ENCODE measurements around the gene SNX32.

Gene SNX32

DNA sequence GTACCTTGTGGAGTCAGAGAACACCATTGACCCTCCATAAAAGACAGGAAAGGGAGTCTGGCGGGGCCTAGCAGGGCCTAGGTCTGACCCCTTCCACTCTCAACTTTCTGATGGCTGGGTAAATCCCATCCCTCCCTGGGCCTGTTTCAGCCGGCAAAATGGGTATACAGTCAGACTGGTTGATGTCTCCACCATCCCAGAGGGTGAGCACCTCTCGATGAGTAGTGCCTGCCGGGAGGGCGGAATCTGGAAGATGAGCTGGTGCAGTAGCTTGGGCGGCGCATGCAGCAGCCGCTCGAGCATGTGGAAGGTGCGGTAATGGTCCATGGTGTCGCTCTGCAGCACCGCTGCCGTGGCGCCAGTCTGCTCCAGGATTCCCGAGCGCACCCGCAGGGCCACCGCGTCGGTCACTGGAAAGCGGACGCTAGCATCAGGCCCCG is 54.0 kb downstream of the SNX32 start:
- DNase-seq, result no peak

- DNase-seq, result peak; percentile 94
Observed at GRCh38 chr11:65888163-65888814, 54.5 kb downstream of the SNX32 start, which contains the start of gene FIBP. FIBP (minus strand) TSS chr11:65888471; CDS start chr11:65888418, 53 bp downstream.

- peak; percentile 99 for DNase-seq
Observed at GRCh38 chr11:65890324-65891218, 56.8 kb downstream of the SNX32 start, which contains the start of gene CCDC85B. CCDC85B (plus strand) TSS chr11:65890673; CDS start chr11:65890784, 111 bp downstream.

- DNase-seq, result peak; percentile 50
Observed at GRCh38 chr11:65891219-65892136, 57.7 kb downstream of the SNX32 start.

- peak; percentile 49 for DNase-seq
Observed at GRCh38 chr11:65892137-65892540, 58.4 kb downstream of the SNX32 start.

DNA sequence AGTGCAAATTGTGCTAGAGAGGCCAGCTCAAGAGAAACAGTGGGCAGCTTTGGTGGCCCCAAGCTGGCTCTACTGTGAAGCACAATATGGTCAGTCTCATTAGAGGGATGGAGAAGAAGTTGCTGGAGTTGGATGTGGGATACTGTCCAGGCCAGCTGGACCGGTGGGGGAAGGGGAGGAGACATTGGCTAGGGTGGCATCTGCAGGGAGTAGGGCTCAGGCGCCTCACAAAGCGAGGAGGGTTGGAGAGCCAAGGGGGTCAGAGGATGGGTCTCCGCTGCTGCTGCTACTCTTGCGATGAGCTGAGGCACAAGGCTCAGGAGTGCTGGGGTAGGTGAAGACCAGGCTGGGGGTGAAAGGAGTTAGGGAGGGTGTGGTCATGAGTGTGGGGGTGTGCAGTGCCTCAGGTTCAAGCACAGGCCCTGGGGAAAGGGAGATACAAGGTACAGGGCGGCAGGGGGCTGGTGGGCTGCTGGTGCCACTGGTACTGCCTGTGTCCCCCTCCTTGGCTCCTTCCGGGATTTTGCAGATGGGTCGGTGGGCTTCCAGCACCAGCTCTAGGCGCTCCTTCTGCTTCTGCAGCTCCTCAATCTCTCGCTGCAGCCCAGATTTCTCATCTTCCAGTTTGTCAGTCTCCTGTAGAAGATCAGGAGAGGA is 59.0 kb downstream of the SNX32 start:
- DNase-seq, result no peak

GRCh38 chr11:65894034-65894591 is 60.4 kb downstream of the SNX32 start:
- DNase-seq, result peak; percentile 46

- no peak for DNase-seq
Observed at GRCh38 chr11:65895482-65895981, 61.8 kb downstream of the SNX32 start.

DNA sequence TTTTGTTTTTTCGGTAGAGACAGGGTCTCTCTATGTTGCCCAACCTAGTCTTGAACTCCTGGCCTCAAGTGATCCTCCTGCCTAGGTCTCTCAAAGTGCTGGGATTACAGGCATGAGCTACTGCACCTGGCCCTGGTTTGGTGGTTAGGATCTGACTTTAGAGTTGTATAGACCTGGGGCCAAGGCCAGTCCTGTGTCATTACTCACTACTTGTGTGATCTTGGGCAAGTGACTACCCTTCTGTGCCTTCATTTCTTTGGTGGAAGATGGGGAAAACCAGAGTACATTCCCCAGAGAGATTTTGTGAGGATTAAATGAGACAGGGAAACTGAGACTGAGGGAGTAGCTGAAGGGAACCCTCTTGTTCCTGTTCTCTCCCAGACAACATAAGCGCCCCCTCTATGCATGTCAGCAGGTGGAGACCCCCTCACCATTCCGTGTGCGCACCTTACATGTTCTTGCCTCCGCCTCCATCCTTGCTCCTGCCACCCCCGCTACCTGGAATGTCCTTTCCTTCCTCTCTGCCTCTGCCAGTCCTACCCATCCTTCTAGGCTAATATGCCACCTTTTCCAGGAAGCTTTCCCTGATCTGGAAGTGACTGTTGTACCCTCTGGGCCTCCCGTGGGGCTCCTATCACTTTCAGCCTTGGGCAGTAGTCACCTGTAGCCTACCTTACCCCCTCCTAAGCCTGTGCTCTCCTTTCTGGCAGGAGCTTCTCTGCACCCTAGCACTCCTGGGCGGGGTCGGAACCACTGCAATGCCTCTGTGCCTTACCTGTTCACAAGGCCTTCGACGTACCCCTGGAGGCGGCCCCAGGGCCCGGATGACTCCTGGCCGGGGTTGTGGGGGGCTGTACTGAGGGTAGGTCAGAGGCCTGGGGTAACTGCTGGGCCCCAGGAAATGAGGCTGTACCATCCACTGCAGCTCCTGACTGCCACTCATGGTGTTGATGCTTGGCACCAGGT is 62.6 kb downstream of the SNX32 start:
- DNase-seq, result no peak

- DNase-seq, result no peak
Observed at GRCh38 chr11:65897020-65897471, 63.3 kb downstream of the SNX32 start.

DNA sequence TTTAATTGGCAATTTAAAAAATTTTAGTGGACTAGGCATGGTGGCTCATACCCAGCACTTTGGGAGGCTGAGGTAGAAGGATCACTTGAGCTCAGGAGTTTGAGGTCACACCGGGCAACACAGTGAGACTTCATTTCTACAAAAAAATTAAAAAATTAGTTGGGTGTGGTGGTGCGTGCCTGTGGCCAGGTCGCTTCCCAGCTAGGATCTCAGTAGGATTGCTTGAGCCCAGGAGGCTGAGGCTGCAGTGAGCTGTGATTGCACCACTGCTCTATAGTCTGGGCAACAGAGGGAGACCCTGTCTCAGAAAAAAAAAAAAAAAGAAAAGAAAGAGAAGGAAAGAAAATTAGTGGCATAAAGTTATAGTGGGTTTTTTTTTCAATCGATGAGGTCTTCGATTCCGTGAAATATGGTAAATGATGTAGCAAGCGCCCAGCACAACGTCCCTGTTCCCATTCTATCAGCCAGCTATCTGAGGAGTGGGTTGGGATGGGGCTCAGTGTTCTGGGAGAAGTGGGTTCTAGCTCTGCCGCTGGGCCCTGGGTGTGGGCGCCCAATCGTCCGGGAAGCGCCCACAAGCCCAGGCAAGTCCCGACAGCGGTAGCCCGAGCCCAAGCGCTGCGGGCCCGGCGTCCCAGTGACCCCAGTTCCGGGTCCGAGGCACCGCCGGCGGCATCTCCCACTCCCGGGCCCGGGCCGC is 65.0 kb downstream of the SNX32 start:
- DNase-seq, result no peak

DNA sequence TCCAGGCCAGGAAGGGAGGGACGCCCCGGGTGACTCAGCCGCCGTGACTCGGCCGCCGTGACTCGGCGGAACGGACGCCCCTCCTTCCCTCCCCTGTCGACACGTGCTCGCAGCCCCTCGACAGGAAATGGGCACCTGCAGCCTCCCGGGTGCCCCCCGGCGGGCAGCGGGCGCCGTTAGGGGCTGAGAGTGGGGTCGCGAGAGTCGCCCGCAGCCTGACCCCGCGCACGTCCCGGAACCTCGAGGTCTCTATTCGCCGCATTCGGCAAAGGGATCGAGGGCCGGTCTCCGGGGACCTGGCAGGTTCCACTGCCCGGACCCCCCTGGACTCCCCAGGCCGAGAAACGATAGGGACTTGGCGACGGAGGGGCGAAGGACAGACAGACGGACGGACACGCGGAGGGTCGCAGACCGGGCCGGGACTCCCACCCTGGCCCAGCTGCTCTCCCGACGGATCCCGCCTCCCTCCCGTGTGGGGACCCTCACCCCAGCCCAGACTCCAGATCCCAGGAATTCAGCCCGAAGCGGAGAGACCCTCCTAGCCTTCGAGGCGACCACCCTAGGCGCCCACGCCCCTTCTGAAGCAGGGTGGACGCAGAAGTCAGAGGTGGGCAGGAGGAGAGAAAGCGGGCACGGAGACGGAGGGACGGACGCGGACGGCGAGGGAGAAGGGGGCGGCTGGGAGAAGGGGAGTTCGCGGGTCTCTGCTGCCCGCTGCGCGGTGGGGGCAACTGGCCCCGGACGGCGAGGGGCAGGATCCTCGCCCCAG is 65.8 kb downstream of the SNX32 start:
- peak; percentile 69 for DNase-seq

- DNase-seq, result peak; percentile 93
Observed at GRCh38 chr11:65900125-65900898, 66.5 kb downstream of the SNX32 start, which contains the start of gene FOSL1. FOSL1 (minus strand) TSS chr11:65900388; CDS start chr11:65900339, 49 bp downstream.

GRCh38 chr11:65900899-65901180 is 67.1 kb downstream of the SNX32 start:
- DNase-seq, result no peak

- DNase-seq, result no peak
Observed at GRCh38 chr11:65903068-65903481, 69.3 kb downstream of the SNX32 start.

Data from activated T-cell treated with anti-CD3 and anti-CD28 coated beads, Interleukin-2, amount 50 U/mL, for 1 hour (primary cell).